B cell (primary cell): ENCODE measurements around the gene GMFB.
"Not testable (repeated sequence)": the region's sequence is repeated elsewhere in the genome, so short reads cannot be mapped to it uniquely, and the experiment has no call there.

Experiments
- EZH2 ChIP-seq: IDR thresholded peaks from 2 replicates; pipeline ENCODE4 v1.6.1; 2012; ENCODE audit warnings: borderline replicate concordance, low read depth, mild to moderate bottlenecking, moderate library complexity, low read length; ENCODE audit not compliant: insufficient read depth, poor library complexity, severe bottlenecking
- TF ChIP-seq, protein P1 (sequence below): fragments of 200-600 bp; IDR thresholded peaks from one replicate; pipeline ENCODE4 v1.8.0; 2022; ENCODE audit warnings: antibody characterized with exemption, mild to moderate bottlenecking

DNA sequence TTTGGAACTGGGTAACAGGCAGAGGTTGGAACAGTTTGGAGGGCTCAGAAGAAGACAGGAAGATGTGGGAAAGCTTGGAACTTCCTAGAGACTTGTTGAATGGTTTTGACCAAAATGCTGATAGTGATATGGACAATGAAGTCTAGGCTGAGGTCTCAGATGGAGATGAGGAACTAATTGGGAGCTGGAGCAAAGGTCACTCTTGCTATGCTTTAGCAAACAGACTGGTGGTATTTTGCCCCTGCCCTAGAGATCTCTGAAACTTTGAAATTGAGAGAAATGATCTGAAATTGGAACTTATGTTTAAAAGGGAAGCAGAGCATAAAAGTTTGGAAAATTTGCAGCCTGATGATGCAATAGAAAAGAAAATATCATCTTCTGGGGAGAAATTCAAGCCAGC is 30.2 kb downstream of the GMFB start:
- TF ChIP-seq, protein P1, sequence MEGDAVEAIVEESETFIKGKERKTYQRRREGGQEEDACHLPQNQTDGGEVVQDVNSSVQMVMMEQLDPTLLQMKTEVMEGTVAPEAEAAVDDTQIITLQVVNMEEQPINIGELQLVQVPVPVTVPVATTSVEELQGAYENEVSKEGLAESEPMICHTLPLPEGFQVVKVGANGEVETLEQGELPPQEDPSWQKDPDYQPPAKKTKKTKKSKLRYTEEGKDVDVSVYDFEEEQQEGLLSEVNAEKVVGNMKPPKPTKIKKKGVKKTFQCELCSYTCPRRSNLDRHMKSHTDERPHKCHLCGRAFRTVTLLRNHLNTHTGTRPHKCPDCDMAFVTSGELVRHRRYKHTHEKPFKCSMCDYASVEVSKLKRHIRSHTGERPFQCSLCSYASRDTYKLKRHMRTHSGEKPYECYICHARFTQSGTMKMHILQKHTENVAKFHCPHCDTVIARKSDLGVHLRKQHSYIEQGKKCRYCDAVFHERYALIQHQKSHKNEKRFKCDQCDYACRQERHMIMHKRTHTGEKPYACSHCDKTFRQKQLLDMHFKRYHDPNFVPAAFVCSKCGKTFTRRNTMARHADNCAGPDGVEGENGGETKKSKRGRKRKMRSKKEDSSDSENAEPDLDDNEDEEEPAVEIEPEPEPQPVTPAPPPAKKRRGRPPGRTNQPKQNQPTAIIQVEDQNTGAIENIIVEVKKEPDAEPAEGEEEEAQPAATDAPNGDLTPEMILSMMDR: not testable (repeated sequence)
- not testable (repeated sequence) for TF ChIP-seq EZH2
